HepG2 (cell line): Measurements from ENCODE around the gene KCTD19. TPM values are rescaled to one million over a fixed set of nuclear protein-coding genes. Genes with fewer than 3 reads are reported as not detected.

Source experiments
- AHDC1 ChIP-seq: sonication (generic); formaldehyde crosslinking; IDR thresholded peaks from 2 replicates; pipeline ENCODE4 v1.5.1; 2020; ENCODE audit warnings: mild to moderate bottlenecking, missing genetic modification reagents, borderline replicate concordance
- ATRX ChIP-seq: sonication (generic); formaldehyde crosslinking; IDR thresholded peaks from 2 replicates; pipeline ENCODE4 v1.4.0; 2020; ENCODE audit warnings: missing genetic modification reagents, borderline replicate concordance
- CCAR2 ChIP-seq: fragments of 200-400 bp; formaldehyde crosslinking; optimal IDR thresholded peaks from 2 replicates; pipeline ENCODE3; 2018; ENCODE audit warnings: low read depth, mild to moderate bottlenecking, low read length, moderate library complexity
- GTF3A ChIP-seq: sonication (generic); formaldehyde crosslinking; conservative IDR thresholded peaks from 2 replicates; pipeline ENCODE4 v1.4.0; 2020; ENCODE audit warnings: mild to moderate bottlenecking, missing genetic modification reagents
- HNF4G ChIP-seq, 2 experiments: sonication (generic) in 1 of 2; formaldehyde crosslinking in 1 of 2; IDR thresholded peaks; 2 replicates each; pipeline versions ENCODE4 v1.4.0 to v1.6.1; 2011 to 2020; ENCODE audit warnings: borderline replicate concordance in 2 of 2, low read depth in 2 of 2, mild to moderate bottlenecking in 2 of 2, low read length in 1 of 2, missing genetic modification reagents in 1 of 2, moderate library complexity in 1 of 2
- HOXA7 ChIP-seq: sonication (generic); formaldehyde crosslinking; IDR thresholded peaks from 2 replicates; pipeline ENCODE4 v1.8.1; 2022; ENCODE audit warnings: mild to moderate bottlenecking, missing genetic modification reagents, moderate library complexity
- KDM6A ChIP-seq: IDR thresholded peaks from 2 replicates; pipeline ENCODE4 v1.6.1; 2016; ENCODE audit warnings: low read depth
- MAFK ChIP-seq, 2 experiments: IDR thresholded peaks in 1 of 2; conservative IDR thresholded peaks in 1 of 2; 2 replicates each; pipeline ENCODE4 v1.6.1; 2011; ENCODE audit warnings: improper control_type of control experiment in 2 of 2, low read length in 2 of 2
- MBNL3 ChIP-seq: fragments of 250-450 bp; sonication (Bioruptor Pico); conservative IDR thresholded peaks from 2 replicates; pipeline ENCODE4 v1.8.0; 2022; ENCODE audit warnings: mild to moderate bottlenecking, inconsistent platforms
- MIER2 ChIP-seq: IDR thresholded peaks from 2 replicates; pipeline ENCODE4 v1.6.1; 2016; ENCODE audit warnings: missing biosample characterization, missing genetic modification reagents
- MLX ChIP-seq: IDR thresholded peaks from 2 replicates; pipeline ENCODE4 v1.6.1; 2016
- MTF2 ChIP-seq: sonication (generic); formaldehyde crosslinking; IDR thresholded peaks from 2 replicates; pipeline ENCODE4 v1.5.0; 2020; ENCODE audit warnings: missing genetic modification reagents, borderline replicate concordance
- MZF1 ChIP-seq: sonication (generic); formaldehyde crosslinking; IDR thresholded peaks from 2 replicates; pipeline ENCODE4 v1.8.1; 2023; ENCODE audit warnings: mild to moderate bottlenecking, missing genetic modification reagents, borderline replicate concordance
- NFIC ChIP-seq: IDR thresholded peaks from 2 replicates; pipeline ENCODE4 v1.6.1; 2012; ENCODE audit warnings: mild to moderate bottlenecking, low read length, inconsistent platforms
- SAFB2 ChIP-seq: sonication (generic); formaldehyde crosslinking; IDR thresholded peaks from 2 replicates; pipeline ENCODE4 v1.5.1; 2020; ENCODE audit warnings: missing genetic modification reagents, low read depth, mild to moderate bottlenecking, borderline replicate concordance
- STAG1 ChIP-seq: sonication (generic); formaldehyde crosslinking; IDR thresholded peaks from 2 replicates; pipeline ENCODE4 v1.4.0; 2020; ENCODE audit warnings: missing genetic modification reagents
- SUZ12 ChIP-seq: fragments of 150-350 bp; IDR thresholded peaks from 2 replicates; pipeline ENCODE4 v1.6.1; 2014; ENCODE audit warnings: low read depth, low read length
- TEAD2 ChIP-seq: sonication (generic); formaldehyde crosslinking; IDR thresholded peaks from 2 replicates; pipeline ENCODE4 v1.9.0; 2021; ENCODE audit warnings: missing genetic modification reagents
- ZFYVE20 ChIP-seq: sonication (generic); formaldehyde crosslinking; IDR thresholded peaks from 2 replicates; pipeline ENCODE4 v1.8.0; 2023; ENCODE audit warnings: low read depth, mild to moderate bottlenecking, moderate library complexity, missing genetic modification reagents, borderline replicate concordance
- ZNF18 ChIP-seq: sonication (generic); formaldehyde crosslinking; IDR thresholded peaks from 2 replicates; pipeline ENCODE4 v1.8.0; 2022; ENCODE audit warnings: mild to moderate bottlenecking, missing genetic modification reagents; ENCODE audit not compliant: insufficient replicate concordance
- ZNF296 ChIP-seq: sonication (generic); formaldehyde crosslinking; conservative IDR thresholded peaks from 2 replicates; pipeline ENCODE4 v1.5.0; 2020; ENCODE audit warnings: mild to moderate bottlenecking, missing genetic modification reagents
- ZNF350 ChIP-seq: sonication (generic); formaldehyde crosslinking; IDR thresholded peaks from 2 replicates; pipeline ENCODE4 v1.4.0; 2020; ENCODE audit warnings: mild to moderate bottlenecking, low read depth, missing genetic modification reagents, borderline replicate concordance
- ZNF713 ChIP-seq: sonication (generic); formaldehyde crosslinking; IDR thresholded peaks from 2 replicates; pipeline ENCODE4 v1.4.0; 2020; ENCODE audit warnings: mild to moderate bottlenecking, missing genetic modification reagents
- ZNF841 ChIP-seq: sonication (generic); formaldehyde crosslinking; IDR thresholded peaks from 2 replicates; pipeline ENCODE4 v1.8.1; 2023; ENCODE audit warnings: missing genetic modification reagents, borderline replicate concordance
- polyA plus RNA-seq, 8 experiments: library from polyadenylated mRNA; depleted of rRNA in 3 of 8; stranded (reverse) in 7 of 8; unstranded in 1 of 8; fragments of >200 nt; fragmentation: Illumina TruSeq in 4 of 8; extraction: Trizol in 4 of 8; gene quantifications; 2 replicates each; pipeline versions ENCODE4 v1.2.1 to v1.2.3, GENCODE V29; 2011 to 2016; ENCODE audit warnings: low read depth in 4 of 8, missing spikeins in 1 of 8, mixed read lengths in 1 of 8; ENCODE audit not compliant: insufficient read depth in 1 of 8
- total RNA-seq, 5 experiments: library from RNA; depleted of rRNA; stranded (reverse); fragments of >200 nt; fragmentation: Illumina TruSeq; extraction: Trizol; gene quantifications; 2 replicates each; pipeline ENCODE4 v1.2.3, GENCODE V29; 2016; ENCODE audit warnings: low read depth in 1 of 5

KCTD19 gene
- total and polyA plus RNA-seq, 2 of the 13 experiments (the other 11 are each of a cell fraction or from before 2014, with no cell fraction given): not detected

- TF ChIP-seq AHDC1 (0 out of 2 replicates have a peak, but pooled peaks have one; percentile 44), ZFYVE20 (CRISPR knock-in tag) (no peak), HNF4G (IDR thresholded peaks at IDR 0.05; ENCODE audit: borderline replicate concordance, low read depth, low read length) (no peak), HNF4G (CRISPR knock-in tag; IDR thresholded peaks at IDR 0.05; ENCODE audit: borderline replicate concordance, low read depth) (no peak), KDM6A (CRISPR knock-in tag) (no peak), MBNL3 (CRISPR knock-in tag) (no peak), GTF3A (CRISPR knock-in tag) (no peak), MAFK (conservative IDR thresholded peaks at IDR 0.05 in 1 of 2, IDR thresholded peaks at IDR 0.05 in 1 of 2; ENCODE audit: low read length in 2 of 2) (no peak), STAG1 (CRISPR knock-in tag) (peak; percentile 25), SUZ12 (no peak), MLX (no peak), ZNF841 (CRISPR knock-in tag) (no peak), HOXA7 (no peak), ZNF18 (CRISPR knock-in tag) (no peak), ZNF713 (no peak), MZF1 (CRISPR knock-in tag) (no peak), ZNF296 (CRISPR knock-in tag) (no peak), SAFB2 (CRISPR knock-in tag) (no peak), MTF2 (CRISPR knock-in tag) (no peak), NFIC (no peak), MIER2 (CRISPR knock-in tag) (no peak), TEAD2 (peak; percentile 87), ZNF350 (CRISPR knock-in tag) (no peak), CCAR2 (no peak), ATRX (CRISPR knock-in tag) (no peak)
These were observed 47.7 kb downstream of the KCTD19 start (continued) for GRCh38 chr16:67278773-67279295.
